ENCODE data around the gene ADAMTS12. TPM values are rescaled to one million over a fixed set of nuclear protein-coding genes. Genes with fewer than 3 reads are reported as not detected.

The ADAMTS12 gene
- total RNA-seq (2013; cell fraction: nucleolus; rRNA removed): 40.9 and 41.6 TPM in 2 replicates
- total RNA-seq (2014; rRNA removed): 27.9 and 30.6 TPM in 2 replicates
- 21.2 and 21.7 TPM in 2 replicates for total RNA-seq (2014; rRNA removed; fragmentation: Illumina TruSeq; extraction: Trizol)
- total RNA-seq (2021): 28.4 and 32.5 TPM in 2 replicates
- polyA plus RNA-seq (2011; ENCODE audit: low read depth): 5.6 TPM
- 0.07 and 0.11 TPM in 2 replicates for polyA plus RNA-seq (2011; rRNA removed)
- polyA plus RNA-seq (2011; cell fraction: cytosol; rRNA removed): 0.03 and 0.08 TPM in 2 replicates
- 0.18 TPM in 2 replicates for polyA plus RNA-seq (2011; cell fraction: nucleus; rRNA removed)
- 7.0 and 8.5 TPM in 2 replicates for polyA plus RNA-seq (2012)
- polyA plus RNA-seq (2014; fragmentation: Illumina TruSeq; extraction: Trizol): 16.4 and 20.2 TPM in 2 replicates
- polyA plus RNA-seq (2014; fragmentation: Nextera tagmentation; extraction: Ambion mirVana): 10 to 100 TPM; 29.4 to 35.8 TPM
- polyA plus RNA-seq (2014; rRNA removed): 19.5 and 20.0 TPM in 2 replicates
- polyA plus RNA-seq (2016; fragmentation: Nextera tagmentation; extraction: Ambion mirVana): 10 to 100 TPM; 12.3 to 15.1 TPM
- polyA minus RNA-seq (2011; rRNA and poly(A)+ RNA removed): 0.21 and 0.37 TPM in 2 replicates
- polyA minus RNA-seq (2011; cell fraction: cytosol; rRNA and poly(A)+ RNA removed): not detected in 2 replicates
- polyA minus RNA-seq (2011; cell fraction: nucleus; rRNA and poly(A)+ RNA removed): 0.36 and 0.57 TPM in 2 replicates
- percentile 43 among the genes with signal in this experiment for Bru-seq, nascent RNA
- BruChase-seq, experiment 1, labeled RNA remaining after a 6-hour chase: percentile 30 among the genes with signal in this experiment
- BruChase-seq, experiment 2, labeled RNA remaining after a 2-hour chase: percentile 34 among the genes with signal in this experiment
- long read RNA-seq, experiment 1: 0 reads
- long read RNA-seq, experiment 2, partial matches to known transcripts: 0 of 6 reads
- long read RNA-seq, experiment 2, other reads (novel, unspliced or antisense): 4 of 6 reads

- intact Hi-C loops (cut with micrococcal nuclease; ENCODE audit: unreplicated experiment): no loop called here
- no TSS peak for BruUV-seq (replicated peaks)
Measured at GRCh38 chr5:33891788-33892619, at the start of gene ADAMTS12. Gene ADAMTS12, minus strand, starts transcription at chr5:33891990. Its CDS starts 134 bp downstream, at chr5:33891856.

More at GRCh38 chr5:33891788-33892619, at the start of gene ADAMTS12:
- ChIA-PET RAD21 (ENCODE audit: unreplicated experiment) (interaction anchor here (1.3 kb wide), 1 partner anchor 42 kb away, joined by 3 read pairs; no protein-coding TSS in a partner anchor), SMC1A (ENCODE audit: uncharacterized antibody, unreplicated experiment) (interaction anchor here (1.0 to 1.1 kb wide), 2 partner anchors 43 to 216 kb away, joined by 4 read pairs; no protein-coding TSS in a partner anchor), POLR2A (no interaction called here), CTCF (interaction anchor here (0.6 to 1.7 kb wide), 2 partner anchors 42 to 109 kb away, joined by 3 to 5 read pairs; no protein-coding TSS in a partner anchor)
- Histone ChIP-seq H3K36me3 (ENCODE audit: control insufficient read depth in 2 of 2, insufficient read depth in 2 of 2, low read length in 1 of 2) (no peaks in the 10 kb centered on the region), H2AFZ (ENCODE audit: control insufficient read depth, low read depth, low read length) (peak within 1 kb of the TSS; percentile 54), H3K9ac (ENCODE audit: control insufficient read depth, insufficient read depth, low read length) (peak within 1 kb of the TSS; percentile 64), H3K79me2 (ENCODE audit: control insufficient read depth, insufficient read depth, low read length) (peaks cover 8% of the 10 kb centered on the region), H3K4me3 (peak within 1 kb of the TSS; percentile 67), H3K9me3 (replicated peaks; ENCODE audit: control insufficient read depth, insufficient read depth, low read length) (no peaks in the 10 kb centered on the region; the same call in 2 of the 3 replicates), H3K4me1 (ENCODE audit: control insufficient read depth, insufficient read depth, low read length) (peaks cover 5% of the 10 kb centered on the region), H3K27ac (ENCODE audit: control insufficient read depth, insufficient read depth) (peak within 1 kb of the TSS; percentile 59), H3K27me3 (replicated peaks in 1 of 2; ENCODE audit: control insufficient read depth in 2 of 2, insufficient read depth in 2 of 2, low read length in 1 of 2) (no peaks in the 10 kb centered on the region), H4K20me1 (ENCODE audit: control insufficient read depth, insufficient read depth) (no peaks in the 10 kb centered on the region), H3K4me2 (ENCODE audit: control insufficient read depth, insufficient read depth) (peak within 1 kb of the TSS; percentile 90)
- 0 out of 4 replicates have a peak, but pooled peaks of 1 of the 2 experiments have one; percentile 31 for TF ChIP-seq SRF (IDR thresholded peaks at IDR 0.05; ENCODE audit: low read depth in 2 of 2, low read length in 2 of 2)
- TF ChIP-seq EGR1 (IDR thresholded peaks at IDR 0.05; ENCODE audit: borderline replicate concordance in 1 of 2, low read depth in 2 of 2, low read length in 2 of 2): peak in 1 of 2 experiments; percentile 50; a peak in 1 of 3 replicates
- TF ChIP-seq ZNF592 (IDR thresholded peaks at IDR 0.05): no peak
- in situ Hi-C loops (cut with MboI): no loop called here
- WGBS (ENCODE audit: insufficient coverage, insufficient replicate concordance, low lambda C conversion rate, missing lambda C conversion rate): 38% methylated on average over 25 of the region's 45 CpGs
- ATAC-seq (peak; percentile 27), DNase-seq (ENCODE audit: low read depth, low spot score) (no peak), FAIRE-seq (no peak)
